IPS DF 6.9 (cell line): Measurements from ENCODE around the gene CCND1.

Source experiments
- DNase-seq: peaks from one replicate; pipeline ENCODE4 v3.0.0-alpha.2; 2013; ENCODE audit warnings: low read depth, low spot score
- H3K27ac ChIP-seq: one replicate; pipeline ENCODE4 v1.5.1; 2013; ENCODE audit warnings: low read length, control low read depth
- H3K27me3 ChIP-seq: 2 replicates; pipeline ENCODE4 v1.6.1; 2013; ENCODE audit warnings: mild to moderate bottlenecking, low read length; ENCODE audit not compliant: control insufficient read depth, insufficient read depth
- H3K36me3 ChIP-seq: 2 replicates; pipeline ENCODE4 v1.6.1; 2013; ENCODE audit warnings: low read length; ENCODE audit not compliant: control insufficient read depth, insufficient read depth
- H3K4me1 ChIP-seq: 2 replicates; pipeline ENCODE4 v1.6.1; 2013; ENCODE audit warnings: low read length; ENCODE audit not compliant: control insufficient read depth, insufficient read depth
- H3K4me3 ChIP-seq: 2 replicates; pipeline ENCODE4 v1.5.1; 2013; ENCODE audit warnings: mild to moderate bottlenecking, low read length
- H3K9me3 ChIP-seq: 2 replicates; pipeline ENCODE4 v1.6.1; 2013; ENCODE audit warnings: low read length, inconsistent platforms; ENCODE audit not compliant: control insufficient read depth, insufficient read depth
- WGBS: extraction: QIAGEN DNeasy Blood & Tissue Kit; methylation state at CpG from one replicate; pipeline ENCODE4 v1.1.7; 2013; ENCODE audit warnings: mixed read lengths, missing lambda C conversion rate; ENCODE audit not compliant: insufficient read length, insufficient coverage; 5-methylcytosine and 5-hydroxymethylcytosine counted together

CCND1 gene

DNA sequence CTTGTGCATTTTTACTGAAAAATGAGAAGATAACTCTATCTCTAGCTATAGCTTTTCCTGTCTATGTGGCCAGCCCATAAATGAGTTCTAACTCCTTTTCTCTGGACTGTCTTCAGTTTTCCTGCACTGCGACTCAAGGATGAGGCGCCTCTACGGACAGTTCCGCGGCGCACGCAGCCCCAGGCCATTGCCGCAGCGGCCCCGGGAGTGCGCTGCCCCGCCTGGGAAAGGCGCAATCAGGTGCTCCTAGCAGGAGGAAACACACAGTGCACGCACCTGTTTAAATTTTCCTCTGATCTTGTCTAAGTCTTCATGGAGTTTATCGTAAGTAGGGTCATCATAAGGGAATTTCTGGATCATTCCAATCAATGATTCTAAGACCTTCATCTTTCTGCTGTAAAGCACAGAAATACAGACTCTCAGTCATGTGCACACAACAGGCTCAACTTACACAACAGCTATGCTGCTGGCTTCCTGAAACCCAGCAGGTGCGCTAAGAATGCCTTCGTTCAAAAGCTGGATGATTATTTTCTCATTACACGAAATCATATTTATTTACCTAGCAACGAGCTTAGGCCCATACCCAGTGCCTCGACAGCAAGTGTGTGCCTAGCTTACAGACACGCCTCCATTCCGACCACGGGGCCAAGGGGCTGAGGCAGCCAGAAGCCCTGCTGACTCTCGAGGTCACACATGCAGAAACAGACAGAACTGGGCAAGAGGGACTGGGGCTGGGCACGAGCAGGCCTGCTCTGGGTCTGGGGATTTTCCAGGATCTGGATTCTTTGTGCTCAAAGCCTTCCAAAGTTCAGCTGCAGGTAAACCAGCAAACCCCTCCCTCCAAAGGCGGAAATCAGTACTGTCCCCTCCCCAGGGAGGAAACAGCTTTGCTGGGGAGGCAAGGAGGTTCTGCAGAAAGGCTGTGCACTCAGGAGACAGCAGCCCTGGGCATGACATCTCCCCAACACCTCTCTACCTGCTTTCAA, 27.0 kb downstream of the CCND1 start:
- Histone ChIP-seq H3K36me3 (peaks cover 7% of the 10 kb centered on the region; the same call in 1 of the 2 replicates), H3K27ac (no peak overlapping the region), H3K27me3 (no peaks in the 10 kb centered on the region), H3K4me3 (no peak overlapping the region), H3K4me1 (no peaks in the 10 kb centered on the region), H3K9me3 (no peaks in the 10 kb centered on the region)
- WGBS = no CpG with 5 or more reads among the region's 26 CpGs
- DNase-seq = no peak

DNA sequence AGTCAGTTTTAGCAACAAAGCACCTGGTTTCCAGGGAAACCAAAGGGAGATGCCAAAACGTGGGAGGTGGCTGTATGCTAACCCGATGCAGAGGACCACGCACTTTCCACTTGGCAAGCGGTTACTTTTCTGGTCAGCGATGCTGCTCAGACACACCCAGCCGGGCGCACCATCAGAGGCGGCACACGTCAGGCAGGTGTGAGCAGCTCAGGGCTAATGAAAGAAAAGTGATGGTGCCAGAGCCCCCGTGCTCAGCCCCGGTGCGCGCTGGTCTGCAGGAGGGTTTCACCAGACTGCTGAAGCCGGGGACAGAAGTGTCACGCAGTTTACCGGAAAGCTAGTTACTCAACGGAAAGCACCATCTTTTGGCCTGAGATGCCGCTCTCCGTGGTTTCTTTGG, 28.5 kb downstream of the CCND1 start:
- Histone ChIP-seq H3K4me3 (no peak overlapping the region), H3K36me3 (peaks cover 7% of the 10 kb centered on the region; the same call in 1 of the 2 replicates), H3K9me3 (no peaks in the 10 kb centered on the region), H3K27me3 (no peaks in the 10 kb centered on the region), H3K4me1 (no peaks in the 10 kb centered on the region), H3K27ac (no peak overlapping the region)
- DNase-seq = no peak
- WGBS = no CpG with 5 or more reads among the region's 19 CpGs

DNA sequence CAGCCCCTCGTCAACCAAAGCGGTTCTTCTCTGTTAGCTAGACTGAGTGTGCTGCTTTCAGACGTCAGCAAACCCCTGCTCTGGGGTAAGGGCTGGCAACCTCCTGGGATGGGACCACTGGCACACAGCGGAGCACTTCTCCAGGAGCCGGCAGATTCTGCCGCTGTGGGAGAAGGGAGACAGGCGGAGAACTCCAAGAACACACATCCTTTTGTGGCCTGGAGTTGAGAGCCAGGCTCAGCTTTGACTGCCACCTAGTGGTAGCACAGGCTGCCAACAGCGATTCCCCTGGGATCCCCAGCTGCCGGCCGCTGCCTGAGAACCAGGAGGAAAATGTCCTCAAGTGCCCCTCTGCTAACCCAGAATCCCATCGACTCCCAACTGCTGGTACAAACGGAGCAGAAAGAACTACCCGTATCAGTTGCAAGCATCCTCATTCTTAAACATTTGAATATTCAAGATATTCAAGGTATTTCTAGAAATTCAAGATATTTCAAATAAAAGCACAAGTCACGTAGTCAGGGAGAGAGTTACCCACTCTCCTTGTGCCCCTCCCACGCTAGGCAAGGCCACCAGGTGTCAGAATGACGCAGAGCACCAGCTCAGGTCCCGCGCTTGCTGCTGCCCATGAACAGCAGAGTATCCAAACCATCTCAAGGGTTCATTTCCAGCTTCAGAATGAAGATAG, 29.3 kb downstream of the CCND1 start:
- no peak overlapping the region for H3K4me3 ChIP-seq
- DNase-seq = peak; percentile 72
- peaks cover 7% of the 10 kb centered on the region; the same call in 1 of the 2 replicates for H3K36me3 ChIP-seq
- WGBS = no CpG with 5 or more reads among the region's 18 CpGs
- no peaks in the 10 kb centered on the region for H3K27me3 ChIP-seq
- no peak overlapping the region for H3K27ac ChIP-seq
- H3K4me1 ChIP-seq = no peaks in the 10 kb centered on the region
- H3K9me3 ChIP-seq = no peaks in the 10 kb centered on the region

DNA sequence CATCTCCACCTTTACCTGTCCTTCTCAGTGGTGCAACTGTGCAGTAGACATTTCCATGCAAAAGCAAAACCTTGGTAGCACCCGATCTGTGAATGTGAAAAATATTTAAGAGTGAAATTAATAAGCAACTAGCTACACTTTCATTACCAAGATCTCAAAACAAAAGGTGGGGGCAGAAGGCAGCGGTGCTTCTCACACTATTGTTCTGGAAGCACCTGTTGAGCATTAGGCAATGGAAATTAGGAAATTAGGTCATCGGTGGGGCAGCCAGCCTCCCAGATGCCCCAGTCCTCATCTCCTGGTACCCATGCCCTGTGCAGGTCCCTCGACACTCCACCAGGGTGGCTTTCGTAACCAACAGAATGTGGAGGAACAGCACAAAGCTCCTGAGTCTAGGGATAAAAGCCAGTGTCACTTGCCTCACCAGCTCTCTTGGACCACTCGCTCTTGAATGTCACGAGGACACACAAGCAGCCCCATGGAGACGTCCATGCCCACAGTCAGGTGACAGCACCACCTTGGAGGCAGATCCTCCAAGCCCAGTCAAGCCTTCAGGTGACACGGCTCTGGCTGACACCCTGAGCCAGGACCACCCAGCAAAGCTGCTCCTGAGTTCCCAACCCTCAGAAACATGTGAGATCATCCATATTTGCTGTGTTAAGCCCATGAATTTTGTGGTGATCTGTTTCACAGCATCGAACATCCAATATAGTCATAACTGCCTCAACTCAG, 30.9 kb downstream of the CCND1 start:
- Histone ChIP-seq H3K36me3 (peaks cover 7% of the 10 kb centered on the region; the same call in 1 of the 2 replicates), H3K27me3 (no peaks in the 10 kb centered on the region), H3K27ac (no peak overlapping the region), H3K9me3 (no peaks in the 10 kb centered on the region), H3K4me1 (no peaks in the 10 kb centered on the region), H3K4me3 (no peak overlapping the region)
- WGBS = no CpG with 5 or more reads among the region's 10 CpGs
- DNase-seq = no peak

DNA sequence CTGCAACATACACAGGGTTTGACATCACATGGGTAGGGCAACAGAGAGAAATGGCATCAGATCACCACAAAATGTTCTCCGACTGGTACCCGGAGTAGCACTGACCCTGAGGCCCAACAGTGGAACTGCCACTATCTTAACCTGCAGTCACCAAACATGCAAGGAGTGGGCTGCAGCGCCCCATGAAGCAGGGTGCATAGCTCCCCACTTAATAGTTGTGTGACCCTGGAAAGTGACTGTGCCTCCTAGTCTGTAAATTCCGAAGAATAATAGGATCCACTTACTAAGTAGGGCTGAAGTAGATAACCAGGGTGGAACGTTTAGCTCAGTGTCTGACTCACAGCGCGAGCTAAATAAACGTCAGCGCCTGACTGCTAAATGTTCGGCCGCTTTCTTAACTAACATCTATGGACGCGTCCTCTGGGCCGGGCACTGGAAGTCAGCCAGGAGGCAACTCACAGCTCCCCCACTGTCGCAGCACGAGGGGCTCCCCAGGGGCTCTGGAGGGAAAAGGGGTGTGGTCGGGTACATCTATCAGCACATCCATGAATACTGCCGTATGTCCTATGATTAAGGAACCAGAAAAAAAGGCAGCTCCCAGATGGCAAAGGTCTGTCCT, 33.4 kb downstream of the CCND1 start:
- no peaks in the 10 kb centered on the region for H3K4me1 ChIP-seq
- H3K27me3 ChIP-seq = no peaks in the 10 kb centered on the region
- no CpG with 5 or more reads among the region's 18 CpGs for WGBS
- no peak overlapping the region for H3K27ac ChIP-seq
- peaks cover 4% of the 10 kb centered on the region; the same call in 1 of the 2 replicates for H3K36me3 ChIP-seq
- peak overlapping the region; percentile 90 for H3K4me3 ChIP-seq
- DNase-seq = no peak
- no peaks in the 10 kb centered on the region for H3K9me3 ChIP-seq

DNA sequence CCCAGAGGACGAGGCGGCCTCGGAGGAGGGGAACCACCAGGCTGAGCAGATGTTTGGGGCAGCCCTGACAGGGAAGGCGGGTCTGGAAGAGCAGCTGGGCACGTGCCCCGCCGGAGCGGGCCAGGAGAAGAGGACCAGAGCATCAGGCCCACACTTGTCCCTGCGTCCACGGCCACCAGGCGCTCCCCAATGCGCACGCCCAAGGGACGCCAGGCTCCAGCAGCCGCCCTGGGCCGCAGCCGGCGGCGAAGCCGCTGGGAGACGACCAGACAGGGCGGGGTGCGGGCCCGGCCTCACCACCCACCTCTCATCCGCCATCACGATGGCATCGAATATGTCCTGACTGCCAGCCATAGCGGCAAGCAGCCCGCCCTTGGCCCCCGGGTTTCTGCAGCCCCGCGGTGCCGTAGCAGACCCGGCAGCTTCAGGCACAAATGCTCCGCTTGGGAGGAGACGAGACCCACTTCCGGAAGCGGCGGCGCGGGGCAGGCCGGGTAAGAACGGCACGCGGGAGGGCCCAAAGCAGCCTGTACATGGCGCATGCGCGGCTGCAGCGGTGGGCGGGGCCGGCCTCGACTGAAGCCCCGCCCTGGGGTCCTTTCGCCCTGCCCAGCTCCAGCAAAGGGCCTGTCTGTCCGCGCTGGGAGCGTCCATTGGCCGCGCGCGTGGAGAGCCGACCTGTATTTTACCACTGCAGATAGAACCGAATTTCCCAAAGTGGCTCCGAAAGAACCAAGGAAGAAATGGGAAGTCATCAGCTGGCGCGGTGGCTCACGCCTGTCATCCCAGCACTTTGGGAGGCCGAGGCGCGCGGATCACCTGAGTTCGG, 34.1 kb downstream of the CCND1 start, which contains the start of gene LTO1:
Gene LTO1 (minus strand): TSS at position 468 of the 829 bp plus-strand sequence. CDS start 114 bp downstream, at position 354.
- peaks cover 4% of the 10 kb centered on the region; the same call in 1 of the 2 replicates for H3K36me3 ChIP-seq
- H3K9me3 ChIP-seq = no peaks in the 10 kb centered on the region
- no peaks in the 10 kb centered on the region for H3K4me1 ChIP-seq
- H3K27ac ChIP-seq = no peak within 1 kb of the TSS
- peak within 1 kb of the TSS; percentile 90 for H3K4me3 ChIP-seq
- WGBS = no CpG with 5 or more reads among the region's 72 CpGs
- no peaks in the 10 kb centered on the region for H3K27me3 ChIP-seq
- peak; percentile 64 for DNase-seq

DNA sequence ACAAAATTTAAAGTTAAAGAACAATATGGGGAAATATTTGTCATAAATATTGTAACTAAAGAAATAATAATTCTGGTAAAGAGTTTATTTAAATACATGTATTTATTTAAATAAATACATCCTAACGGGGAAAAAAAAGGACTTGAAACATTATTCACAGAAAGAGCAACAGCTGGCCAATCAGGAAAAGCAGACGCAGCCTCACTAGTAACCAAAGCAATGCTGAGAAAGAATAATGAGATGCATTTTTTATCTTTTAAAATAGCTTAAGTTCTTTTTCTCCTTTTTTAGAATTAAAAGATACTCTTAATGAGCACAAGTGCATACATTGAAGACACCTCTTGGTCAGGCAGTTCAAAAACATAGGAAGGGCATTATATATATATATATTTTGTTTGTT, 36.8 kb downstream of the CCND1 start:
- H3K9me3 ChIP-seq = no peaks in the 10 kb centered on the region
- no peaks in the 10 kb centered on the region for H3K27me3 ChIP-seq
- DNase-seq = no peak
- no peaks in the 10 kb centered on the region for H3K36me3 ChIP-seq
- no CpG with 5 or more reads among the region's 2 CpGs for WGBS
- no peak overlapping the region for H3K4me3 ChIP-seq
- H3K27ac ChIP-seq = no peak overlapping the region
- H3K4me1 ChIP-seq = no peaks in the 10 kb centered on the region

DNA sequence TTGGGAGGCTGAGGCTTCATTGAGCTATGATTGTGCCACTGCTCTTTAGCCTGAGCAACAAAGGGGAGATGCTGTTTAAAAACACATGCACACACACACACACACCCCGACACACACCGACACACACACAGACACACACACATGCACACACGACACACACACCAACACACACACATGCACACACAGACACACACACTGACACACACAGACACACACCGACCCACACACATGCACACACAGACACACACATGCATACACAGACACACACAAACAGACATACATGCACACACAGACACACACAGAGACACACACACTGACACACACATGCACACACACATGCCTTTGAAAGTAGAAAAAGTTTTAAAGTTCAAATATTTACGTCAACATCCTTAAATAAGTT, 39.7 kb downstream of the CCND1 start:
- Histone ChIP-seq H3K4me3 (no peak overlapping the region), H3K27ac (no peak overlapping the region), H3K27me3 (no peaks in the 10 kb centered on the region), H3K9me3 (no peaks in the 10 kb centered on the region), H3K36me3 (no peaks in the 10 kb centered on the region), H3K4me1 (no peaks in the 10 kb centered on the region)
- no CpG with 5 or more reads among the region's 5 CpGs for WGBS
- DNase-seq = no peak

DNA sequence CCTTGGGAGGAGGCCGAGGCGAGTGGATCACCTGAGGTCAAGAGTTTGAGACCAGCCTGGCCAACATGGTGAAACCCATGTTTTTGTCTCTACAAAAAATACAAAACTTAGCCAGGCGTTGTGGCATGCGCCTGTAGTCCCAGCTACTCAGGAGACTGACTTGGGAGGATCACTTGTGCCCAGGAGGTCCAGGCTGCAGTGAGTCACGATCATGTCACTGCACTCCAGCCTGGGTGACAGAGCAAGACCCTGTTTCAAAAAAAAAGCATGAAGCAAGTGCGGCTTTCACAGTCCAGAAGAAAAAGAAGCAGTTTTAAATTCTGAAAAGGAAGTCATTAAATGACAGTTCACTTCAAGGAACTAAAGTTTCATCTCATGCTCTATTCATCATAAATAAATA, 41.3 kb downstream of the CCND1 start:
- H3K27me3 ChIP-seq = no peaks in the 10 kb centered on the region
- no CpG with 5 or more reads among the region's 6 CpGs for WGBS
- no peak for DNase-seq
- H3K27ac ChIP-seq = no peak overlapping the region
- H3K36me3 ChIP-seq = no peaks in the 10 kb centered on the region
- no peaks in the 10 kb centered on the region for H3K4me1 ChIP-seq
- H3K4me3 ChIP-seq = no peak overlapping the region
- no peaks in the 10 kb centered on the region for H3K9me3 ChIP-seq
